Measurements from ENCODE around the gene KANSL1. TPM values are rescaled to one million over a fixed set of nuclear protein-coding genes. Genes with fewer than 3 reads are reported as not detected.

The KANSL1 gene
- polyA plus RNA-seq, 1 donor from 2014 or later = 65.0 TPM

GRCh38 chr17:46124695-46125592, 68.3 kb downstream of the KANSL1 start:
- Histone ChIP-seq H3K79me2 (replicated peaks; ENCODE audit: insufficient read depth, low read length) (peaks cover 96% of the 10 kb centered on the region), H3F3A (ENCODE audit: insufficient read depth, low read length, poor library complexity, severe bottlenecking) (no peaks in the 10 kb centered on the region), H4K20me1 (ENCODE audit: insufficient read depth) (peaks cover 50% of the 10 kb centered on the region), H3K4me3 (ENCODE audit: low read length) (no peak overlapping the region), H3K9ac (ENCODE audit: low read length) (no peak overlapping the region), H3K9me2 (ENCODE audit: insufficient read depth, low read length) (no peaks in the 10 kb centered on the region), H3K9me3 (ENCODE audit: low read length) (no peaks in the 10 kb centered on the region), H2AFZ (ENCODE audit: low read depth, low read length) (no peak overlapping the region), H3K4me2 (ENCODE audit: low read length) (no peak overlapping the region), H3K27ac (ENCODE audit: low read length) (no peak overlapping the region), H3K36me3 (ENCODE audit: insufficient read depth, low read length) (no peaks in the 10 kb centered on the region), H3K27me3 (ENCODE audit: insufficient read depth, low read depth, low read length) (no peaks in the 10 kb centered on the region)
- TF ChIP-seq CTCF (IDR thresholded peaks at IDR 0.05; ENCODE audit: poor library complexity, severe bottlenecking) (no peak), MXI1 (conservative IDR thresholded peaks at IDR 0.05; ENCODE audit: poor library complexity, severe bottlenecking) (no peak), REST (IDR thresholded peaks at IDR 0.05; ENCODE audit: borderline replicate concordance) (no peak)

- Histone ChIP-seq H3K9me2 (ENCODE audit: insufficient read depth, low read length) (no peaks in the 10 kb centered on the region), H3K36me3 (ENCODE audit: insufficient read depth, low read length) (no peaks in the 10 kb centered on the region), H3K79me2 (replicated peaks; ENCODE audit: insufficient read depth, low read length) (peaks cover 95% of the 10 kb centered on the region), H3K9ac (ENCODE audit: low read length) (no peak overlapping the region), H3K9me3 (ENCODE audit: low read length) (no peaks in the 10 kb centered on the region), H4K20me1 (ENCODE audit: insufficient read depth) (peaks cover 41% of the 10 kb centered on the region), H3K4me2 (ENCODE audit: low read length) (no peak overlapping the region), H2AFZ (ENCODE audit: low read depth, low read length) (no peak overlapping the region), H3K4me3 (ENCODE audit: low read length) (no peak overlapping the region), H3F3A (ENCODE audit: insufficient read depth, low read length, poor library complexity, severe bottlenecking) (no peaks in the 10 kb centered on the region), H3K27ac (ENCODE audit: low read length) (no peak overlapping the region), H3K27me3 (ENCODE audit: insufficient read depth, low read depth, low read length) (no peaks in the 10 kb centered on the region)
- TF ChIP-seq EP300 (conservative IDR thresholded peaks at IDR 0.05; ENCODE audit: poor library complexity, severe bottlenecking) = no peak
- TF ChIP-seq POLR2AphosphoS5 (IDR thresholded peaks at IDR 0.05) = no peak
- no peak for TF ChIP-seq TAF1 (IDR thresholded peaks at IDR 0.05; ENCODE audit: low read depth)
- TF ChIP-seq MXI1 (conservative IDR thresholded peaks at IDR 0.05; ENCODE audit: poor library complexity, severe bottlenecking) = no peak
- TF ChIP-seq CTCF (IDR thresholded peaks at IDR 0.05; ENCODE audit: poor library complexity, severe bottlenecking) = no peak
- TF ChIP-seq SMC3 (conservative IDR thresholded peaks at IDR 0.05; ENCODE audit: poor library complexity) = no peak
Measured at GRCh38 chr17:46123607-46124006, 69.6 kb downstream of the KANSL1 start.
